Activated CD8-positive, alpha-beta memory T cell treated with anti-CD3 and anti-CD28 coated beads for 48 hours (primary cell): ENCODE data around the gene LRRC47.
"Not testable (repeated sequence)": the region's sequence is repeated elsewhere in the genome, so short reads cannot be mapped to it uniquely, and the experiment has no call there.

ENCODE experiments used
- DNase-seq, 3 experiments: peaks; one replicate each; pipeline ENCODE4 v3.0.0-alpha.2; 2020; ENCODE audit warnings: low read depth in 2 of 3, low spot score in 2 of 3

Gene LRRC47

GRCh38 chr1:3816331-3817137, 20.2 kb upstream of the LRRC47 start:
- DNase-seq = no peak

GRCh38 chr1:3814771-3815561, 18.7 kb upstream of the LRRC47 start:
- no peak for DNase-seq

- DNase-seq = no peak
Observed at GRCh38 chr1:3814065-3814464, 17.8 kb upstream of the LRRC47 start.

GRCh38 chr1:3811595-3811911, 15.3 kb upstream of the LRRC47 start:
- no peak for DNase-seq

- DNase-seq = not testable (repeated sequence)
Observed at GRCh38 chr1:3810149-3810761, 14.0 kb upstream of the LRRC47 start.

GRCh38 chr1:3809680-3810079, 13.4 kb upstream of the LRRC47 start:
- no peak for DNase-seq

GRCh38 chr1:3807769-3808168, 11.5 kb upstream of the LRRC47 start:
- DNase-seq = no peak

- no peak for DNase-seq
Observed at GRCh38 chr1:3805038-3805437, 8.7 kb upstream of the LRRC47 start.

- DNase-seq = not testable (repeated sequence)
Observed at GRCh38 chr1:3804627-3804944, 8.3 kb upstream of the LRRC47 start.

- no peak for DNase-seq
Observed at GRCh38 chr1:3803905-3804626, 7.8 kb upstream of the LRRC47 start.

GRCh38 chr1:3800795-3801194, 4.5 kb upstream of the LRRC47 start:
- DNase-seq = not testable (repeated sequence)

- DNase-seq = no peak
Observed at GRCh38 chr1:3799976-3800685, 3.8 kb upstream of the LRRC47 start.

GRCh38 chr1:3795453-3796214, 664 bp downstream of the LRRC47 start:
- no peak for DNase-seq

- DNase-seq = no peak
Observed at GRCh38 chr1:3790952-3791351, 5.3 kb downstream of the LRRC47 start.

GRCh38 chr1:3790500-3790923, 5.8 kb downstream of the LRRC47 start:
- no peak for DNase-seq

GRCh38 chr1:3789421-3790300, 6.6 kb downstream of the LRRC47 start:
- DNase-seq = no peak

- DNase-seq = no peak
Observed at GRCh38 chr1:3788756-3789420, 7.4 kb downstream of the LRRC47 start.

- no peak for DNase-seq
Observed at GRCh38 chr1:3787745-3788605, 8.3 kb downstream of the LRRC47 start.
